ENCODE measurements around the gene PLA2G2E.
A peak's percentile ranks its signal among the peaks of the same experiment; 100 is the strongest.
"Not testable (repeated sequence)": the region's sequence is repeated elsewhere in the genome, so short reads cannot be mapped to it uniquely, and the experiment has no call there.

PLA2G2E gene

GRCh38 chr1:19927130-19927421 lies 3.7 kb upstream of the PLA2G2E start:
- not testable (repeated sequence) for ATAC-seq, DNase-seq

GRCh38 chr1:19926296-19927129 lies 3.1 kb upstream of the PLA2G2E start:
- DNase-seq (no peak), ATAC-seq (no peak)

- no peak for DNase-seq
- ATAC-seq: no peak
These were observed 2.1 kb upstream of the PLA2G2E start for GRCh38 chr1:19925342-19926070.

- no peak for ATAC-seq
- no peak for DNase-seq
These were observed 533 bp upstream of the PLA2G2E start for GRCh38 chr1:19923953-19924346.

GRCh38 chr1:19922015-19922688 lies 1.3 kb downstream of the PLA2G2E start:
- no peak for DNase-seq
- no peak for ATAC-seq

- ATAC-seq (no peak), DNase-seq (no peak)
These were observed 2.1 kb downstream of the PLA2G2E start for GRCh38 chr1:19921310-19921709.

GRCh38 chr1:19920132-19920710 lies 3.2 kb downstream of the PLA2G2E start:
- DNase-seq (no peak), ATAC-seq (no peak)

GRCh38 chr1:19918057-19918456 lies 5.4 kb downstream of the PLA2G2E start:
- DNase-seq (peak; percentile 86), ATAC-seq (peak; percentile 47)

- no peak for DNase-seq
- no peak for ATAC-seq
These were observed 12.8 kb downstream of the PLA2G2E start for GRCh38 chr1:19910650-19911049.

GRCh38 chr1:19909971-19910370 lies 13.4 kb downstream of the PLA2G2E start:
- no peak for DNase-seq
- ATAC-seq: no peak

- no peak for ATAC-seq
- no peak for DNase-seq
These were observed 14.0 kb downstream of the PLA2G2E start for GRCh38 chr1:19909392-19909791.

GRCh38 chr1:19907456-19907855 lies 16.0 kb downstream of the PLA2G2E start:
- DNase-seq: no peak
- no peak for ATAC-seq

- DNase-seq: no peak
- no peak for ATAC-seq
These were observed 19.8 kb downstream of the PLA2G2E start for GRCh38 chr1:19903621-19904020.

GRCh38 chr1:19901653-19902052 lies 21.8 kb downstream of the PLA2G2E start:
- DNase-seq: no peak
- ATAC-seq: no peak

GRCh38 chr1:19894218-19894617 lies 29.2 kb downstream of the PLA2G2E start:
- DNase-seq: no peak
- ATAC-seq: no peak

GRCh38 chr1:19893687-19894086 lies 29.7 kb downstream of the PLA2G2E start:
- no peak for ATAC-seq

GRCh38 chr1:19892628-19893168 lies 30.7 kb downstream of the PLA2G2E start:
- ATAC-seq: no peak
- DNase-seq: no peak

More at GRCh38 chr1:19893687-19894086, 29.7 kb downstream of the PLA2G2E start:
- DNase-seq: no peak

- DNase-seq: no peak
- no peak for ATAC-seq
These were observed 31.3 kb downstream of the PLA2G2E start for GRCh38 chr1:19892129-19892528.

GRCh38 chr1:19889656-19890055 lies 33.8 kb downstream of the PLA2G2E start:
- no peak for DNase-seq
- no peak for ATAC-seq

GRCh38 chr1:19888112-19888511 lies 35.3 kb downstream of the PLA2G2E start:
- DNase-seq: no peak
- no peak for ATAC-seq

- ATAC-seq (no peak), DNase-seq (no peak)
These were observed 37.6 kb downstream of the PLA2G2E start for GRCh38 chr1:19885821-19886220.

- ATAC-seq (no peak), DNase-seq (no peak)
These were observed 39.1 kb downstream of the PLA2G2E start for GRCh38 chr1:19884312-19884711.
